Ectodermal cell (in vitro differentiated cells): ENCODE results near the gene TRPV6.

Source experiments
- H3K27ac ChIP-seq: 2 replicates; pipeline ENCODE4 v1.7.0; 2013; ENCODE audit warnings: mild to moderate bottlenecking, low read depth, low read length; ENCODE audit not compliant: insufficient read depth, poor library complexity, severe bottlenecking
- H3K27me3 ChIP-seq: 2 replicates; pipeline ENCODE4 v1.7.0; 2013; ENCODE audit warnings: mild to moderate bottlenecking, low read length; ENCODE audit not compliant: insufficient read depth, control insufficient read depth, poor library complexity, severe bottlenecking
- H3K36me3 ChIP-seq: one replicate; pipeline ENCODE4 v1.7.0; 2013; ENCODE audit warnings: low read length; ENCODE audit not compliant: control insufficient read depth, insufficient read depth
- H3K4me1 ChIP-seq: one replicate; pipeline ENCODE4 v1.7.0; 2013; ENCODE audit warnings: low read length; ENCODE audit not compliant: control insufficient read depth, insufficient read depth
- H3K4me3 ChIP-seq: 2 replicates; pipeline ENCODE4 v1.7.0; 2013; ENCODE audit warnings: low read depth, low read length, control low read depth; ENCODE audit not compliant: insufficient read depth
- H3K9me3 ChIP-seq: 2 replicates; pipeline ENCODE4 v1.7.0; 2013; ENCODE audit warnings: mild to moderate bottlenecking, low read length, moderate library complexity; ENCODE audit not compliant: control insufficient read depth
- WGBS, 2 experiments: methylation state at CpG; one replicate each; pipeline ENCODE4 v1.1.7; 2013; ENCODE audit warnings: missing lambda C conversion rate in 2 of 2; 5-methylcytosine and 5-hydroxymethylcytosine counted together

TRPV6 gene

GRCh38 chr7:142908921-142909890 is 23.7 kb upstream of the TRPV6 start:
- WGBS, 2 experiments = 88 to 89% methylated on average over 21 of the region's 21 CpGs
- Histone ChIP-seq H3K4me3 (no peak overlapping the region), H3K36me3 (no peaks in the 10 kb centered on the region), H3K27me3 (no peaks in the 10 kb centered on the region), H3K4me1 (no peaks in the 10 kb centered on the region), H3K27ac (no peak overlapping the region), H3K9me3 (peaks cover 5% of the 10 kb centered on the region)

GRCh38 chr7:142908290-142908689 is 22.7 kb upstream of the TRPV6 start:
- no peak overlapping the region for H3K27ac ChIP-seq
- 90 to 93% methylated on average over 11 of the region's 11 CpGs for WGBS, 2 experiments

GRCh38 chr7:142906643-142907042 is 21.1 kb upstream of the TRPV6 start:
- no peaks in the 10 kb centered on the region for H3K36me3 ChIP-seq
- 97 to 100% methylated on average over 2 of the region's 2 CpGs for WGBS, 2 experiments
- H3K4me1 ChIP-seq = no peaks in the 10 kb centered on the region
- no peak overlapping the region for H3K27ac ChIP-seq
- peaks cover 5% of the 10 kb centered on the region for H3K9me3 ChIP-seq
- no peak overlapping the region for H3K4me3 ChIP-seq
- H3K27me3 ChIP-seq = no peaks in the 10 kb centered on the region

More at GRCh38 chr7:142908290-142908689, 22.7 kb upstream of the TRPV6 start:
- H3K4me3 ChIP-seq = no peak overlapping the region
- H3K36me3 ChIP-seq = no peaks in the 10 kb centered on the region
- H3K9me3 ChIP-seq = peaks cover 5% of the 10 kb centered on the region
- H3K27me3 ChIP-seq = no peaks in the 10 kb centered on the region
- H3K4me1 ChIP-seq = no peaks in the 10 kb centered on the region

GRCh38 chr7:142905759-142906158 is 20.2 kb upstream of the TRPV6 start:
- Histone ChIP-seq H3K9me3 (peaks cover 5% of the 10 kb centered on the region), H3K4me1 (no peaks in the 10 kb centered on the region), H3K36me3 (no peaks in the 10 kb centered on the region), H3K27ac (no peak overlapping the region), H3K4me3 (no peak overlapping the region), H3K27me3 (no peaks in the 10 kb centered on the region)
- 78 to 83% methylated on average over 2 of the region's 2 CpGs for WGBS, 2 experiments

- Histone ChIP-seq H3K9me3 (peaks cover 5% of the 10 kb centered on the region), H3K4me1 (no peaks in the 10 kb centered on the region), H3K4me3 (no peak overlapping the region), H3K36me3 (no peaks in the 10 kb centered on the region), H3K27me3 (no peaks in the 10 kb centered on the region), H3K27ac (no peak overlapping the region)
Observed at GRCh38 chr7:142904128-142904527, 18.6 kb upstream of the TRPV6 start.

- Histone ChIP-seq H3K4me1 (no peaks in the 10 kb centered on the region), H3K36me3 (no peaks in the 10 kb centered on the region), H3K4me3 (no peak overlapping the region), H3K27ac (no peak overlapping the region), H3K27me3 (no peaks in the 10 kb centered on the region), H3K9me3 (peaks cover 5% of the 10 kb centered on the region)
- 80 to 83% methylated on average over 15 of the region's 15 CpGs for WGBS, 2 experiments
Observed at GRCh38 chr7:142901426-142902259, 16.1 kb upstream of the TRPV6 start.

GRCh38 chr7:142899661-142900060 is 14.1 kb upstream of the TRPV6 start:
- peaks cover 4% of the 10 kb centered on the region for H3K9me3 ChIP-seq
- no peak overlapping the region for H3K27ac ChIP-seq
- no peaks in the 10 kb centered on the region for H3K4me1 ChIP-seq
- WGBS, 2 experiments = 84 to 85% methylated on average over 3 of the region's 3 CpGs
- H3K36me3 ChIP-seq = no peaks in the 10 kb centered on the region
- H3K27me3 ChIP-seq = no peaks in the 10 kb centered on the region
- no peak overlapping the region for H3K4me3 ChIP-seq

GRCh38 chr7:142898377-142899170 is 13.0 kb upstream of the TRPV6 start:
- Histone ChIP-seq H3K4me1 (no peaks in the 10 kb centered on the region), H3K36me3 (no peaks in the 10 kb centered on the region), H3K9me3 (no peaks in the 10 kb centered on the region), H3K4me3 (no peak overlapping the region), H3K27me3 (no peaks in the 10 kb centered on the region), H3K27ac (no peak overlapping the region)
- WGBS, 2 experiments = 81 to 88% methylated on average over 3 of the region's 3 CpGs

- H3K27me3 ChIP-seq = no peaks in the 10 kb centered on the region
- no peak overlapping the region for H3K27ac ChIP-seq
- H3K9me3 ChIP-seq = no peaks in the 10 kb centered on the region
- H3K36me3 ChIP-seq = no peaks in the 10 kb centered on the region
- no peaks in the 10 kb centered on the region for H3K4me1 ChIP-seq
- WGBS, 2 experiments = 91 to 95% methylated on average over 7 of the region's 7 CpGs
- H3K4me3 ChIP-seq = no peak overlapping the region
Observed at GRCh38 chr7:142897691-142898090, 12.1 kb upstream of the TRPV6 start.
